Neural progenitor cell (in vitro differentiated cells): ENCODE measurements around the gene COL4A3.

ENCODE experiments used
- EZH2 ChIP-seq: fragments of 200-600 bp; sonication (generic); IDR thresholded peaks from 2 replicates; pipeline ENCODE4 v1.6.1; 2017; ENCODE audit warnings: antibody characterized with exemption, mild to moderate bottlenecking, moderate library complexity
- TF ChIP-seq, protein P1 (sequence below): fragments of 200-600 bp; sonication (generic); IDR thresholded peaks from 2 replicates; pipeline ENCODE4 v1.5.1; 2017; ENCODE audit warnings: antibody characterized with exemption, mild to moderate bottlenecking

DNA sequence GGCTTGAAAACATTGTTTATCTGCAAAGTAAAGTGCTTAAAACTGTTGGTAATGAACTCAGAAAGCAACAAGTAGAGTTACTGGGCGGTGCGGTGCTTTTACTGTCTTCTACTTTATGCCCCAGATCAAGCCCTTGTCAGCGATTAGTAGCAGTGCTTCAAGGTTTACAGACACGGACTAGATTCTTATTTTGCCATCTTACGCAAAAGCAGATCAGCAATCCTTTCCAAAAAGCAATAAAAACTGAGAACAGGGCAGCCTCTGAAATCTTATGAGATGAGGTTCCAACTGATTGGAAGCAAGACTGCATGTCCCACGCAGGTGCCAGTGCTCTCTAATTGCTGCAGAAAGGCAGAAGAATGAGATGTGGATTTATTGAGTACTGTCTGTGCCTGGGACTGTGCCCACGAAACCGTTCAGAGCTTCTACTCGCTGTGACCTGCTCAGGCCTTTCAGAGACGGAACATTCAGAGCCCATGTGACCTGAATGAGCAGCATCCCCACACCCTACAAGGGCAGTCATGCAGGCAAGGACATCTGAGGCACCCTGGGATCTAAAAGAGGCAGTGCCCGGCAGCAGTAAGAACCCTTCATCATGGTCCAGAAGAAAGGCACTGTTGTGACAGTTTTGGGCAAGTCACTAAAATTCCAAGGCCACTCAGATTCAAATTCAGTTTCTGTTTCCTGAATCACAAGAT lies 15.7 kb downstream of the COL4A3 start:
- no peak for TF ChIP-seq EZH2
- TF ChIP-seq, protein P1, sequence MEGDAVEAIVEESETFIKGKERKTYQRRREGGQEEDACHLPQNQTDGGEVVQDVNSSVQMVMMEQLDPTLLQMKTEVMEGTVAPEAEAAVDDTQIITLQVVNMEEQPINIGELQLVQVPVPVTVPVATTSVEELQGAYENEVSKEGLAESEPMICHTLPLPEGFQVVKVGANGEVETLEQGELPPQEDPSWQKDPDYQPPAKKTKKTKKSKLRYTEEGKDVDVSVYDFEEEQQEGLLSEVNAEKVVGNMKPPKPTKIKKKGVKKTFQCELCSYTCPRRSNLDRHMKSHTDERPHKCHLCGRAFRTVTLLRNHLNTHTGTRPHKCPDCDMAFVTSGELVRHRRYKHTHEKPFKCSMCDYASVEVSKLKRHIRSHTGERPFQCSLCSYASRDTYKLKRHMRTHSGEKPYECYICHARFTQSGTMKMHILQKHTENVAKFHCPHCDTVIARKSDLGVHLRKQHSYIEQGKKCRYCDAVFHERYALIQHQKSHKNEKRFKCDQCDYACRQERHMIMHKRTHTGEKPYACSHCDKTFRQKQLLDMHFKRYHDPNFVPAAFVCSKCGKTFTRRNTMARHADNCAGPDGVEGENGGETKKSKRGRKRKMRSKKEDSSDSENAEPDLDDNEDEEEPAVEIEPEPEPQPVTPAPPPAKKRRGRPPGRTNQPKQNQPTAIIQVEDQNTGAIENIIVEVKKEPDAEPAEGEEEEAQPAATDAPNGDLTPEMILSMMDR: no peak
